Measurements from ENCODE around the gene DIP2C.
"Not testable (repeated sequence)": the region's sequence is repeated elsewhere in the genome, so short reads cannot be mapped to it uniquely, and the experiment has no call there.

The DIP2C gene

DNA sequence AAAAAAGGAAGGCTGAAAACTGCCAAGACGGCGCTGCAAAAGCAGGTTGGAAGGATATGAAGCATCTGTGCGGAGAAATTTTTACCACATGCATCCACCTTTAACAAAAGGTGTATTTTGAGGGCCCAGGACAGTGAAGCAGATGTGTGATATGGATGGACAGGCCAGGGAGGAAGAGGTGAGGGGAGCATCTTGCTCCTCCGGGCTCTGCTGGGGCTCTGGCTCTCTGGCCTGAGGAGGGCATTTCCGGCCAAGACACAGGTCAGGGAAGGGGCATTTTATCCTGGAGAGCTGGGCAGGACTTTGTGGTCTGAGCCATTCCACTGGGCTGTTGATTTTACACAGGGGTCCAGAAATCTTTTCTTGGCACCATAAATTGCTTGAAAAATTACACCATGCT lies 379.1 kb downstream of the DIP2C start:
- no peak for DNase-seq

DNA sequence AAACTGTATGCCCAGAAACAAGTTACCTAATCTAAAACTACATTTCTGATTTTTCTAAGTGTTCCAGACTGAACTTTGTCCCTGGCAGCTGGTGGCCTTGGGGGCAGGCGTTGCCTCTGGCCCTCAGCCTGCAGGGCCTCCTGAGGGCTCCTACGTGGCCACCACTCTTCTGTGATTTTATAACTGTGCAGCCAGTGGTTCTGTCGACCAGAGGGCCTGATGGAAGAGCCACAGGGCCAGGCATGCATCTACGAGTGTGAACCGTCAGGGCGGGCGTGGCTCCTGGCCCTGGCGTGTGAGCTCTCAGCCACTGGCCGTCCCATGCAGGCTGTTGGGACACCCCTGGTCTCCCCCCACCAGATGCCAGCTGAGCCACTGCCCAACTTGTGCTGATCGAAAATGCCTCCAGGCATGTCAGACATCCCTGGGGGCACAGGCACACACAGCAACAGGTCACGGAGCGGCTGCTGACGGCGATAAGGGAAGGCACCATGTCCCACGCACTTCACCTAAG lies 380.8 kb downstream of the DIP2C start:
- no peak for DNase-seq

DNA sequence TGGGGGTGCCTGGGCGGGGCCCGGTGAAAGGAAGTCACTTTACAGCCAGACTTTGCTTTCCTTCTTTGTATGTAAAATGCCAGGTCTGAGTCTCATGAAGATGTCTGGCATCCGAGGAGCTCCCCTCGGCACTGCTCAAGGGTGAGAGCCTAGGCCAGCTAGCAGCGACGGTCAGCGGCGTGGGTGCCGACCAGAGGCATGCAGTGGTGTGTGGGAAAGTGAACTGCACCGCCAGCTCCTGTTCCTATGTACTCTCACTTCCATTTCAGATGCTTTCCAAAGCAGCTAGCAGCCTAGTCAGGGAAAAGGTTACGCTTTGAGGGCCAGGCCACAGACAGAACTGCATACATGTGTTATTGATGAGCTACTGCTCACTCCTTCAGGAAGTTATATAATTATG lies 381.4 kb downstream of the DIP2C start:
- DNase-seq: no peak

DNA sequence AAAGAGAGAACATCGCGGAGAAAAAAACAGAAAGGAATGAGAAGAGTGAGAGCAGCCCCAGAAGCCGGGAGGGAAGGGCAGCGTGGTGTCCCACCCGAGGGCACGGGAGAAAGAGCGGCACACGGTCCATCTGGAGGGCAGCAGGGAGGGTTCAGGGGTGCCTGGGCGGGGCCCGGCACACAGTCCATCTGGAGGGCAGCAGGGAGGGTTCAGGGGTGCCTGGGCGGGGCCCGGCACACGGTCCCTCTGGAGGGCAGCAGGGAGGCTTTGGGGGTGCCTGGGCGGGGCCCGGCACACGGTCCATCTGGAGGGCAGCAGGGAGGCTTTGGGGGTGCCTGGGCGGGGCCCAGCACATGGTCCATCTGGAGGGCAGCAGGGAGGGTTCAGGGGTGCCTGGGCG lies 381.8 kb downstream of the DIP2C start:
- no peak for DNase-seq

DNA sequence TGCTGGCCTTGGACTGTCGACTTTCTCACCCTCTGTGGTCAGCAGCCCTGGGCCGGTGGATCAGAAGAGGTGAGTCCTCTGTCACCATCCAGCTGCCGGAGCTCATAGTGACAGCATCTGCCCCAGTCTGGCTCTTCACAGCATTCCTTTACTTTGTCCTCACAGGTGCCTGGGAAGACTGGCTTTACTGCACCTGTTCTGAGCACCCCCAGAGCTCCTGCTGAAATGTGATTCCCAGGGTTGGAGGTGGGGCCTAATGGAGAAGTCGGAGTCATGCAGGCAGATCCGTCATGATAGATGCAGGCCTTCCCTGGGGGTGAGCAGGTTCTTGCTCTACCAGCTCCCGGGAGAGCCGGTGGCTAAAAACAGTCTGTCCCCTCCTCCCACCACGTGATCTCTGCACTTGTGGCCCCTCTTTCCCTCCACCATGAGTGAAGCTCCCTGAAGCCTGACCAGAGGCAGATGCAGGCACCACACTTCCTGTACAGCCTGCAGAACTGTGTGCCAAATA lies 382.7 kb downstream of the DIP2C start:
- peak; percentile 49 for DNase-seq

DNA sequence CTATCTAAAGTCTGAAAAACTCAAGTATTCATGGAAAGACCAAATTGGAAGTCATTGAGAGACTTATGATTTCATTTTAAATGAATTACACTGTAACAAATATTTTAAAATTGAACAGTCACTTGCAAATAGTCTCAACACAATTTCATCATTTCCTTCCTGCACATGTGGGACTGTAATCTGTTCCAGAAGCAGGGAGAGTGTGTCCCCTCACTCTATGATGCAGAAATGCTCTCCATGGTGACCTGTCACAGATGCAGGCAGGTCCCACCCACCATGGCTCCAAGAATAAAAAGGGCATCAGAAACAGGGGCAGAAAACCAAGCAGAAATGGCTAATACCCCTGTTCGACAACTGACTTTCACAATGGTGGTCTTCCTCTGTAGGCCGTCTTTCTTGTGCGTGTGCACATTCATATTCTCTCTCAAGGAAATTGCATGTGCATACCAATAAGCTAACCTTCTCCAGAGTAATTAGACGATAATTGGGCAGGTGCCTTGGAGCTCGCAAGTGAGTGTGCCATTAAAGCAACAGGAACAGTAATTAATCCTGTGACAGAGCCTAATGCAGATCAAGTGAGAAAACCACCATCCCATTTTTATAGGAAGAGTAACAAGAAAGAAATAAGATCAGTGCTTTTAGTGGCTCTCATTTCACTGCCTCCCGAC lies 383.3 kb downstream of the DIP2C start:
- DNase-seq: no peak

DNA sequence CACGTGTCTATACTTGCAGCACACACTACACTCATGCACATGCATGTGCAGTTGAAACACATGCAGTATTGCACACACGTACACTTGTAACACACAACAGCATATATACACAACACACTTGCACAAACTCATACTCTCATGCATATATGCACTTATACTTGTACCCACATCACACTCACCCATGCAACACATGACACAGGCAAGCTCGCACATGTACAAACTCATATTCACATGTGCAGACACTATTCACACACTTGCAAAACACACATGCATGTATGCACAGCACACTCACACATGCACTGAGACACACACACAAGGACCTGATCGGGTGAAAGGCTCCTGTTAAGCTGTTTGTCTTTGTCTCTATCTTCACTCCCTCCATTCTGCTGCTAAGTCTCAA lies 384.4 kb downstream of the DIP2C start:
- no peak for DNase-seq

DNA sequence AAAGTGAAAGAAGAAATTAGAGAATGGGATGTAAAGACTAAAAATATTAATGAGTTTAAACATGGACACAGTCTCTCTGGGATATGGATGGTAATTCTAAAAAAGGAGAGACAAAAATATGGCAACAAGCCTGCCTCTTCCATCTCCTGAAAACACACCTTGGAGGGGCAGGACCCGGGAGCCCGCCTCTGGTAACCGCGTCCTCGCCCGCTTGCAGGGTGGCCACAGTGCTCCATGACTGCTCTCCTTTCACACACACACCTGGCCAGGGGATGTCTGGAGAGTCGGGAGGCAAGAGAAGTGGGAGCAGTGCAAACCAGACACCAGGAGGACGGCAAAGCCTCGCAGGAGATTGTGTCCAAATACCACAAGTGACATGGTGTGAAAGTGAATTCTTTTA lies 387.9 kb downstream of the DIP2C start:
- no peak for DNase-seq

DNA sequence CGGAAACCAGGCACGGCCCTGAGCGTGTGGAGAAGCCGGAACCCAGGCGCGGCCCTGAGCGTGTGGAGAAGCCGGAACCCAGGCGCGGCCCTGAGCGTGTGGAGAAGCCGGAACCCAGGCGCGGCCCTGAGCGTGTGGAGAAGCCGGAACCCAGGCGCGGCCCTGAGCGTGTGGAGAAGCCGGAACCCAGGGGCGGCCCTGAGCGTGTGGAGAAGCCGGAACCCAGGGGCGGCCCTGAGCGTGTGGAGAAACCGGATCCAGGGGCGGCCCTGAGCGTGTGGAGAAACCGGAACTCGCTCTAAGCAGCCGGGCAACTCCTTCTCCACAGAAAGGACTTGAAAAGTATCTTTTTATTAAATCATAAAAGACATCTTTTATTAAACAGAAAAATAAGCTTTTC lies 388.9 kb downstream of the DIP2C start:
- DNase-seq: not testable (repeated sequence)

DNA sequence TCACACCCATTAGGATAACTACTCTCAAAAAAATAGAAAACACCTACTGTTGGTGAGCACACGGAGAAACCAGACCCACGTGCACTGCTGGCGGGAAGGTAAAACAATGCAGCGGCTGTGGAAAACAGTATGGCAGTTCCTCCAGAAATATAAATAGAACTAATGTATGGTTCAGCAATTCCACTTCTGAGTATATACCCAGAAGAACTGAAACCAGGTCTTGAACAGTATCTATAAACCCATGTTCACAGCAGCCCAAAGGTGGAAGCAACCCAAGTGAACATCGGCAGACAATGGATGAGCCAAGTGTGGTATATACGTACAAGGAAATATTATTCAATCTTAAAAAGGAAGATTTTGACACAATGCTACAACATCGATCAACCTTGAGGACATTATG lies 389.5 kb downstream of the DIP2C start:
- DNase-seq: no peak

DNA sequence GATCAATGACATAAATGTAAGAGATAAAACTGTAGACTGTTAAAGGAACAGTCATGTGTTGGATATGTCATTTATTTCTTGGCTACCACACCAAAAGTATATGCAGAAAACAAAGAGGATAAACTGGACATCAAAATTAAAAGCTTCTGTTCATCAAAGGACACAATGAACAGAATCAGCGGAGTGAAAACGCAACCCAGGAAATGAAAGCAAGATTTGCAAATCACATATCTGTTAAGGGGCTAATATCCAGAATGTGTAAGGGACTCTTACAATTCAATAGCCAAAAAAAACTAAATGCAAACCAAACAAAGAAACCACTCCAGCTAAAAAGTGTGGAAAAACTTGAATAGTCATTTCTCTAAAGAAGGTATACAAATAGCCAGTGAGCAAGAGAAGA lies 390.0 kb downstream of the DIP2C start:
- DNase-seq: no peak

DNA sequence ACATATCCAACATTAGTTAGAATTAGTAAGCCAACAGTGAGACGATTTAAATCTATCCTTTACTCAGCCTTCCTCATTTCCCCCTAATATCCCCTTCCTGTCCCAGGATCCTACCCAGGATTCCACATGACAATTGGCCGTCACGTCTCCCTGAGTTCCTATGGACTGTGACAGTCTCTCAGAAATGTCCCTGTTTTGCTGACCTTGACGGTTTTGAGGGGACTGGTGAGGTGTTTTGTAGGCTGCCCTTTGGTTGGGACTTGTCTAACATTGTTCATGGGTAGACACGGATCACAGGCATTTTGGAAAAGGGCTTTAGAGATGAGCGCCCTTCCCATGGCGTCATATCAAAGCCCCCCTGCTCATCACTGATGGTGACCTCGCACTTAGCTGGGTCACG lies 391.4 kb downstream of the DIP2C start:
- no peak for DNase-seq

DNA sequence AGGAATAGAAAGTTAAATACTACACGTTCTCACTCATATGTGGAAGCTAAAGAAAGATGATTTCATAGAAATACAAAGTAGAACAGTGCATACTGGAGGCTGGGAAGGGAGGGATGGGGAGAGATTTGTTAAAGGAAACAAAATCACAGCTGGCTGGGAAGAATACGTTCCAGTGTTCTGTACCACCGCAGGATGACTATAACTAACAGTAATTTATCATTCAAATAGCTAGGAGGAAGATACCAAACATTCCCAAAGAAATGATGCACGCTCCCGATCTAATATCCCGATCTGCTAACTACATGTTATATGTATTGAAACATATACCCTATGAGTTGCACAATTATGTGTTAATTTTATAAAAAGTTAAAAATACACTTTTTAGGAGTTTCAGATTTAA lies 391.9 kb downstream of the DIP2C start:
- no peak for DNase-seq

DNA sequence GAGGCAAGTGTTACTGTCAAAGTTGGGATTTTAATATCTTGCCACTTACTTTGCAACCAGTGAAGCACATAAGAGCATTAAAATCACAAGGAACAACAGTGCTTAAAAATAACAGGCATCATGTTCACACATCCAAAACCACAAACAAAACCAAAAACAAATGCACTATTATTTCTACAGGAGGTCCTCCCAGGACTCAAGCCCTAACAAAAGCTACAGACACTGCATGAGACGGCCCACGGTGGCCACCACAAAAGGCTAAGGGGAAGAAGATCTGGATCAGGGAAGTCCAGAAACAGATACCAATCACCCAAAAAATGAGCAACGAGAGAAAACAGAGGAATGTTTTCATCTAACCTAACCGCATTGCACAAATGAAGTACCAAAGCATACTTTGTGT lies 395.8 kb downstream of the DIP2C start:
- no peak for DNase-seq

DNA sequence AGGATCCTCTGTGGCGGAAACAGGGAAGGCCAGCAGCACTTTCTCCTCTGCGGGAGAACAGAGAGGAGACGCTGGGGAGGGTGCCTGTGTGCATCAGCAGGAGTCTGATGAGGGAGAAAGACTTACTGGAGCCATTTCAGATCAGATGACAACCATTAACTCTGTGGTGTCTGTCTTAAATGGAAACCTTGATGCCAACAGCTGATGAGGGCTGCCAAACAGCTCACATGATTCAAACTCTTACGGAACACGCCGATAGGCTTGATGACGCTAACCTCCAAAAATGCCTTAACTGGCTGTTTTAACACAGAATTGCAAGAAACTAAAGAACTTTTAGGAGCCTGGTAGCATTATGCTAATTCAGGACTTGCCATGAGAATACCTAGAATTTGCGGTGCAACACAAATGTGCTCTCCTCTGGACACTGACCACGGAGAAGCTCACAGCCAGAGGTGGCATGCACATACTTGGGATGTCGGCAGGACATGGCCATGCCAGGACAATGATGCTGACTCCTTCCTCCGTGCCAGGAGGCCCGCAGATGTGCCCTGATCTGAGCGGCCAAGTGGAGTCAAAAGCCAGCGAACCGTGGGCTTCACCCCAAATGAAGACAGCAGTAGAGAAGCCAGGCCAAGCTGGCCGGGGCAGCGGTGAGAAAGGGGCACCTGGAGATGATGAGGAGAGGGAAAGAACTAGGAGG lies 399.3 kb downstream of the DIP2C start:
- no peak for DNase-seq

DNA sequence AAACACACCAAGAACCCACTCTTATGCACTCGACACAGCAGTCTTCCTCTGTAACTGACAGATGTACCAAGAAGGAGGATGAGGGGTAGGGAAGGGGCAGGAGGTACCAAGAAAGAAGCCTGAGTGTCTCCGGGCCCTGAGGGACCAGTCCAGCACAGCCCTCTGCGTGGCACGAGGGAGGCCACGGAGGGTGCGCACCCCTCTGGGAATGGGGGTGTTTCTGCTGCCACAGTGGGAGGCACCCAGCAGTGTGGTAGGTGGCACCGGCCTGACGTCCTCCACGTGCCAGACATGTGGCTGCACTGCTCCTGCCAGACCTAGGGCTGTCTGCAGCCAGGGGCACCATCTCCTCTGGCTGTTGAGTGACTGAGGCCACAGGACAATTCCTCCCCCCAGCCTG lies 399.9 kb downstream of the DIP2C start:
- DNase-seq: no peak

DNA sequence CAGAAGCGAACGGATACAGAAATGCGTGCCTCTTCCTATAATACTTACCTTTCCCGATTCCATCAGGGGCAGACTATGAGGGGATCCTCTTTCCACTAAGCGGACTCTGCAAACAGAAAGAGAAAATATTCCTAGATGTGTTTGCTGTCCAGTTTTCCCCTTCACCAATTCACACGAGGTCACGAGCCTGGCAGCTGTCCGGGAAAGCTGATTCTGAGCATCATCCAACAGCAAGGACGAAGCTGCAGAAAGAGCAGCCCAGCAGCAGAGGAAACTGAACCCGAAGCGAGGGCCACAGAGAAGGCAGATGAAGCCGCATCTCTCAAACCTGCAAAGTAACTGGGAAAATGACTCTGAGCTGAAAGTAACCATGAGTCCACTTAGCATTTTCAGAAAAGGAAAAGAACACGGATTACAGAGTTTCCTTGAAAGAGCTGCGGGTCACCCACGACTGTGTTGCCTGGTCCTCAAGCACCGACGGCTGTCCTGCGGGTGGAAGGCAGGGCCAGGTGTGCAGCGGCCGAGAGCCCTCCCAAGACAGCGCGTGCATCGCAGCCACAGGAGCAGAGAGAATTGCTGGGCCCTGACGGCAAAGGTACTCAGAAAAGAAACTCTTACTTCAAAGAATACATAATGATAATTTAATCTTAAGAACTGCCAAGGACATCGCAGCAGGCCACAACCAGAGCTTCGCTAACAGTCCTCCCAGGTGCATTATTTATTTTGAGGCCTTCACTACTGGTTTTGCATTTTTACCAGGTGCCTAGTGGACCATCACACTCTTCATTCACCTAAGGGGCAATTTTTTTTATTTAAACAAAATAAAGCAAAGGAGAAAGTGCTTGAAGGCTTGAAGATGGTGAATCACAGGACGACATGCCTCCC lies 400.9 kb downstream of the DIP2C start:
- DNase-seq: no peak

DNA sequence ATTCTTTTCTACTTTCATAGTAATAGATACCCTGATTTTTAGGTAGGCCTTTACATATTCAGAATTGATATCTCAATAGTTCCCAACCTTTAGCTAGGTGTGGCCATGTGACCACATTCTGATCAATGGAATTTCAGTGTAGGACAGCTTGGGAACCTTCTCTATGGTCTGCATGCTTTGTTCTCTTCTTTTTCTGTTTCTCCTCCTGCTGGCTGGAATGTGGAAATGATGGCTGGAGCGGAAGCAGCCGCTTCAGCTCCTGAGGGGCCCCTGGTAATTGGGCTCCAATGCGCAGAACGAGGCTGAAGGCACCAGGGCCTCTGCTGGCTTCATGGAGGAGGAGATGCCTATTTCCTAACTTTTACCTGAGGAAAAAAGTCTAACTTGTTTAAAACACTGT lies 401.7 kb downstream of the DIP2C start:
- no peak for DNase-seq

DNA sequence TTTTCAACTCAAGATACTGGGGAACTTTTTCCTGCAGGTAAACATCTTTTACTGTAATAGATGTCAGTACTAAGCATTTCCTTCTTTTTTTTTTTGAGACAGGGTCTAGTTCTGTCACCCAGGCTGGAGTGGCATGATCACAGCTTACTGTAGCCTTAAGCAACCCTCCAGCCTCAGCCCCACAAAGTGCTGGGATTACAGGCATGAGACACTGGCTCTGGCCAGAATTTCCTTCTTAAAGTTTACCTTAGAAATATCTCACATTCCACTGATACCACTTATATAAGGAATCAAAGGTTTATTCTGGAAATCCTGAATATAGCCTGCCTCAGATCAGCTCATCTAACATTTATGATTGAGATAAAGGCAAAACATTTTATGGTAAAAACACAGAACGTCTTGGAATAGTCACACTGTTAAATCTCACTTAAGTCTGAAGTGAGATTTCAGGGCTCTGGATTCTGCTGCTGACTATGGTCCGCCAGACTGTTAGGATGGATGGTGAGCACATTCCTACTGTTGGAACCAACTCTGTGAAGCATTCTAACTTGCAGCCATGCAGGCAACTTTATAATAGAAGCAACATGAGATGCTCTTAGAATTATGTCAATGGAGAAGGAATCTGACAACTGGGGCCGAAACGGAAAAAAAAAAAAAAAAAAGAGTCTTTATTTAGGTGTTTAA lies 402.3 kb downstream of the DIP2C start:
- DNase-seq: no peak

DNA sequence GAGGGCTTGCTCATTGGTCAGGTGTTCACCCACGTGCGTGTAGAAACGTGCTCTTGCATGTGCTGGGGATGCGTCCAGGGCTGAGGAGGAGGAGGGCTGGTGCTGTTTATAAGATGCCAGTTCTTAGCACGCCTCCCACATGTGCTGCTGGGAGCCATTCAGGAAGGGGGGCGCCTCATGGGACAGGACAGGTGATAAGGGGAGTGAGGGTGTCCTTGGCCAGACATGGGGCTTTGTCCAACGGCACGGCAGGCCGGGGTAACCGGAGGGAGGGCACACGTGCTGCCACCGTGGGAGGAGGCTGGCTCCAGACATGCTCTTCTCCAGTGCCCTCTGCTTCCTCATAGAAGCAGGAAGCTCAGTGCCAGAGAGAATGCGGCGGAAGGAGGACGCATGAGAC lies 404.3 kb downstream of the DIP2C start:
- DNase-seq: no peak

DNA sequence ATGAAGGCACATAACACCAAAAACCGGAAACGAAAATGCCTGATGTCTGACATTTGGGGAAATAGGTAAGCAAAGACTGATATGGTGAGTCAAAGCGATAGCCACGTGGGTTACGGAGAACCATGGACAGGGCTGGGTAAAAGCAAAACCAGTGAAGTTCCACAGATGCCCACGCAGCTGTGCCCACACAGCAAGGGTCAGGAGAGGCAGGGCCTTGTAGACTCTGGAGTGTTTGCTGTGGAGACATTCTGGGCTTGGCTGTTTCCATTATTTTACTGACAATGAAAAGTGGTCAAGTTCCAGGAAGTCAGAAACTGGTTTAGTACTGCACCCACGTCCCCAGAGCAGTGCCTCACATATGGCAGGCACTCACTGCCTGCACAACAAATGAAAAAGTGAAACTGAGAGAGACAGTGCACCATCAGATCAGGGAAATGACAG lies 405.5 kb downstream of the DIP2C start:
- DNase-seq: no peak

DNA sequence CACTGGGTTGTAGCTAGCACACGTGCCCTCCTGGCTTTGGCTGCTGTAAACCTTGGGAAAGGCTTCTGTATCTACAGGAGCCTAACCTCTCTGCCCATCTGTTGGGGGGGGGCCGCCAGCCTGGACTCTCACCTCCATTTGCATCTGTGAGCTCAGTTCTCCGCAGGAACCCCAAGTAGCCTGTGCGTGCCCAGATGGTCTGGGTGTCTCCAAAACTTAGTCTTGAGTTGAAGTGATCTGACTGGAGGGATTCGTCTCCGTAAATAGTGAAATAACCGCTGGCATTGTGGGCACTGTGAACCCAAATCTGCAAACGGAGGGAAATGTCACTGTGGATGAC lies 406.4 kb downstream of the DIP2C start:
- no peak for DNase-seq
